ENCODE measurements around the gene INAVA. TPM values are rescaled to one million over a fixed set of nuclear protein-coding genes. Genes with fewer than 3 reads are reported as not detected.
A peak's percentile ranks its signal among the peaks of the same experiment; 100 is the strongest.

INAVA gene
- total and polyA plus RNA-seq, 2 of the 13 experiments (the other 11 are each of a cell fraction or from before 2014, with no cell fraction given) = 6.0 to 13.5 TPM

GRCh38 chr1:200896531-200897196, 2.0 kb downstream of the INAVA start (continued):
- TF ChIP-seq, protein P1, sequence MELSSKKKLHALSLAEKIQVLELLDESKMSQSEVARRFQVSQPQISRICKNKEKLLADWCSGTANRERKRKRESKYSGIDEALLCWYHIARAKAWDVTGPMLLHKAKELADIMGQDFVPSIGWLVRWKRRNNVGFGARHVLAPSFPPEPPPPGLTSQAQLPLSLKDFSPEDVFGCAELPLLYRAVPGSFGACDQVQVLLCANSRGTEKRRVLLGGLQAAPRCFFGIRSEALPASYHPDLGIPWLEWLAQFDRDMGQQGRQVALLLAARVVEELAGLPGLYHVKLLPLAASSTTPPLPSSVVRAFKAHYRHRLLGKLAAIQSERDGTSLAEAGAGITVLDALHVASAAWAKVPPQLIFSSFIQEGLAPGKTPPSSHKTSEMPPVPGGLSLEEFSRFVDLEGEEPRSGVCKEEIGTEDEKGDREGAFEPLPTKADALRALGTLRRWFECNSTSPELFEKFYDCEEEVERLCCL (CRISPR knock-in tag; IDR thresholded peaks at IDR 0.05; ENCODE audit: borderline replicate concordance) = no peak
- no peak for TF ChIP-seq CCAR2 (optimal IDR thresholded peaks at IDR 0.05; ENCODE audit: low read depth, low read length)
- TF ChIP-seq ZNF121 (CRISPR knock-in tag; IDR thresholded peaks at IDR 0.05) = peak; percentile 78; the same call in 1 of the 2 replicates
- no peak for TF ChIP-seq KIAA2018 (CRISPR knock-in tag; IDR thresholded peaks at IDR 0.05; ENCODE audit: borderline replicate concordance)
- TF ChIP-seq CSRNP1 (CRISPR knock-in tag; IDR thresholded peaks at IDR 0.05) = 0 out of 2 replicates have a peak, but pooled peaks have one; percentile 29
- TF ChIP-seq KMT2B (CRISPR knock-in tag; IDR thresholded peaks at IDR 0.05) = peak; percentile 66
- TF ChIP-seq CEBPB (IDR thresholded peaks at IDR 0.05; ENCODE audit: borderline replicate concordance, low read depth, low read length) = peak; percentile 96
- no peak; the same call in 1 of the 2 replicates for TF ChIP-seq ZMYM3 (CRISPR knock-in tag; IDR thresholded peaks at IDR 0.05)
- TF ChIP-seq BHLHE40 (IDR thresholded peaks at IDR 0.05; ENCODE audit: low read length) = 0 out of 2 replicates have a peak, but pooled peaks have one; percentile 26
- no peak for TF ChIP-seq POLR2AphosphoS2 (IDR thresholded peaks at IDR 0.05; ENCODE audit: low read depth, low read length)
- peak; percentile 62; the same call in 1 of the 2 replicates for TF ChIP-seq HNF1A (IDR thresholded peaks at IDR 0.05; ENCODE audit: low read depth)
- peak; percentile 93 for TF ChIP-seq HNF1A (CRISPR knock-in tag; IDR thresholded peaks at IDR 0.05; ENCODE audit: borderline replicate concordance)
- TF ChIP-seq KDM3A (CRISPR knock-in tag; IDR thresholded peaks at IDR 0.05; ENCODE audit: low read depth) = peak; percentile 87
